HepG2 (cell line): ENCODE results near the gene NAA15. TPM values are rescaled to one million over a fixed set of nuclear protein-coding genes. Genes with fewer than 3 reads are reported as not detected.

Source experiments
- ATM ChIP-seq: fragments of 450-650 bp; IDR thresholded peaks from 2 replicates; pipeline ENCODE4 v1.7.1; 2017; ENCODE audit warnings: mild to moderate bottlenecking, borderline replicate concordance
- CCDC6 ChIP-seq: sonication (generic); formaldehyde crosslinking; IDR thresholded peaks from 2 replicates; pipeline ENCODE4 v1.8.1; 2022; ENCODE audit warnings: mild to moderate bottlenecking, missing genetic modification reagents, moderate library complexity
- CEBPG ChIP-seq: IDR thresholded peaks from 2 replicates; pipeline ENCODE4 v1.6.1; 2016
- DMTF1 ChIP-seq: sonication (generic); formaldehyde crosslinking; IDR thresholded peaks from 2 replicates; pipeline ENCODE4 v1.4.0; 2020; ENCODE audit warnings: mild to moderate bottlenecking, missing genetic modification reagents
- FOSL2 ChIP-seq: sonication (generic); formaldehyde crosslinking; IDR thresholded peaks from 2 replicates; pipeline ENCODE4 v1.4.0; 2020; ENCODE audit warnings: missing genetic modification reagents
- HOXA9 ChIP-seq: sonication (generic); formaldehyde crosslinking; IDR thresholded peaks from 2 replicates; pipeline ENCODE4 v1.8.1; 2022; ENCODE audit warnings: missing genetic modification reagents, mild to moderate bottlenecking, moderate library complexity, borderline replicate concordance
- KDM2A ChIP-seq: sonication (generic); formaldehyde crosslinking; IDR thresholded peaks from 2 replicates; pipeline ENCODE4 v1.4.0; 2020; ENCODE audit warnings: low read depth, missing genetic modification reagents, borderline replicate concordance
- LCORL ChIP-seq, 2 experiments: fragments of 450-650 bp in 1 of 2; sonication (generic) in 1 of 2; formaldehyde crosslinking in 1 of 2; IDR thresholded peaks; 2 replicates each; pipeline versions ENCODE4 v1.5.0 to v1.6.1; 2017 to 2020; ENCODE audit warnings: antibody characterized with exemption in 1 of 2, missing genetic modification reagents in 1 of 2
- MBD4 ChIP-seq: IDR thresholded peaks from 2 replicates; pipeline ENCODE4 v1.6.1; 2012; ENCODE audit warnings: low read length, inconsistent platforms, borderline replicate concordance
- NRL ChIP-seq: sonication (generic); formaldehyde crosslinking; IDR thresholded peaks from 2 replicates; pipeline ENCODE4 v1.5.0; 2020; ENCODE audit warnings: missing genetic modification reagents, mild to moderate bottlenecking, moderate library complexity, borderline replicate concordance
- PAXIP1 ChIP-seq: sonication (generic); formaldehyde crosslinking; conservative IDR thresholded peaks from 2 replicates; pipeline ENCODE4 v1.4.0; 2020; ENCODE audit warnings: mild to moderate bottlenecking, missing genetic modification reagents, moderate library complexity
- REL ChIP-seq: sonication (generic); formaldehyde crosslinking; conservative IDR thresholded peaks from 2 replicates; pipeline ENCODE4 v1.8.0; 2022; ENCODE audit warnings: mild to moderate bottlenecking, missing genetic modification reagents, moderate library complexity
- SIN3A ChIP-seq: IDR thresholded peaks from 2 replicates; pipeline ENCODE4 v1.6.1; 2011; ENCODE audit warnings: low read depth, mild to moderate bottlenecking, control low read depth, low read length, borderline replicate concordance
- SKIL ChIP-seq: sonication (generic); formaldehyde crosslinking; IDR thresholded peaks from 2 replicates; pipeline ENCODE4 v1.8.0; 2022; ENCODE audit warnings: missing genetic modification reagents, mild to moderate bottlenecking, moderate library complexity, borderline replicate concordance
- ZNF136 ChIP-seq: sonication (generic); formaldehyde crosslinking; IDR thresholded peaks from 2 replicates; pipeline ENCODE4 v1.8.1; 2022; ENCODE audit warnings: low read depth, mild to moderate bottlenecking, moderate library complexity, missing genetic modification reagents
- ZNF564 ChIP-seq: sonication (generic); formaldehyde crosslinking; IDR thresholded peaks from 2 replicates; pipeline ENCODE4 v1.8.1; 2023; ENCODE audit warnings: mild to moderate bottlenecking, missing genetic modification reagents
- ZNF615 ChIP-seq: sonication (generic); formaldehyde crosslinking; IDR thresholded peaks from 2 replicates; pipeline ENCODE4 v1.5.0; 2020; ENCODE audit warnings: mild to moderate bottlenecking, missing genetic modification reagents, borderline replicate concordance
- polyA plus RNA-seq, 8 experiments: library from polyadenylated mRNA; depleted of rRNA in 3 of 8; stranded (reverse) in 7 of 8; unstranded in 1 of 8; fragments of >200 nt; fragmentation: Illumina TruSeq in 4 of 8; extraction: Trizol in 4 of 8; gene quantifications; 2 replicates each; pipeline versions ENCODE4 v1.2.1 to v1.2.3, GENCODE V29; 2011 to 2016; ENCODE audit warnings: low read depth in 4 of 8, missing spikeins in 1 of 8, mixed read lengths in 1 of 8; ENCODE audit not compliant: insufficient read depth in 1 of 8
- total RNA-seq, 5 experiments: library from RNA; depleted of rRNA; stranded (reverse); fragments of >200 nt; fragmentation: Illumina TruSeq; extraction: Trizol; gene quantifications; 2 replicates each; pipeline ENCODE4 v1.2.3, GENCODE V29; 2016; ENCODE audit warnings: low read depth in 1 of 5
- TF ChIP-seq, protein P1 (sequence below): sonication (generic); formaldehyde crosslinking; IDR thresholded peaks from 2 replicates; pipeline ENCODE4 v1.4.0; 2020; ENCODE audit warnings: missing genetic modification reagents

Gene NAA15
- total and polyA plus RNA-seq, 2 of the 13 experiments (the other 11 are each of a cell fraction or from before 2014, with no cell fraction given): 6.2 to 50.2 TPM

- TF ChIP-seq, protein P1, sequence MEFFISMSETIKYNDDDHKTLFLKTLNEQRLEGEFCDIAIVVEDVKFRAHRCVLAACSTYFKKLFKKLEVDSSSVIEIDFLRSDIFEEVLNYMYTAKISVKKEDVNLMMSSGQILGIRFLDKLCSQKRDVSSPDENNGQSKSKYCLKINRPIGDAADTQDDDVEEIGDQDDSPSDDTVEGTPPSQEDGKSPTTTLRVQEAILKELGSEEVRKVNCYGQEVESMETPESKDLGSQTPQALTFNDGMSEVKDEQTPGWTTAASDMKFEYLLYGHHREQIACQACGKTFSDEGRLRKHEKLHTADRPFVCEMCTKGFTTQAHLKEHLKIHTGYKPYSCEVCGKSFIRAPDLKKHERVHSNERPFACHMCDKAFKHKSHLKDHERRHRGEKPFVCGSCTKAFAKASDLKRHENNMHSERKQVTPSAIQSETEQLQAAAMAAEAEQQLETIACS (CRISPR knock-in tag): 0 out of 2 replicates have a peak, but pooled peaks have one; percentile 53
- TF ChIP-seq ZNF564 (CRISPR knock-in tag) (no peak), CCDC6 (CRISPR knock-in tag) (peak; percentile 12; the same call in 1 of the 2 replicates), ZNF136 (no peak), MBD4 (no peak), ZNF615 (CRISPR knock-in tag) (no peak), DMTF1 (no peak), CEBPG (peak; percentile 91), REL (CRISPR knock-in tag) (no peak), ATM (no peak), HOXA9 (0 out of 2 replicates have a peak, but pooled peaks have one; percentile 20), SIN3A (peak; percentile 14; the same call in 1 of the 2 replicates), KDM2A (CRISPR knock-in tag) (peak; percentile 34), FOSL2 (CRISPR knock-in tag) (peak; percentile 14; the same call in 1 of the 2 replicates), PAXIP1 (0 out of 2 replicates have a peak, but pooled peaks have one; percentile 1), LCORL (IDR thresholded peaks at IDR 0.05) (no peak), LCORL (CRISPR knock-in tag; IDR thresholded peaks at IDR 0.05) (peak; percentile 32; the same call in 1 of the 2 replicates), NRL (CRISPR knock-in tag) (peak; percentile 8; the same call in 1 of the 2 replicates), SKIL (CRISPR knock-in tag) (0 out of 2 replicates have a peak, but pooled peaks have one; percentile 31)
These were observed 153.1 kb downstream of the NAA15 start, which contains the start of gene RAB33B (continued) for GRCh38 chr4:139454111-139455045.
